Measurements from ENCODE around the gene NKD1.
"Not testable (repeated sequence)": the region's sequence is repeated elsewhere in the genome, so short reads cannot be mapped to it uniquely, and the experiment has no call there.

NKD1 gene

DNA sequence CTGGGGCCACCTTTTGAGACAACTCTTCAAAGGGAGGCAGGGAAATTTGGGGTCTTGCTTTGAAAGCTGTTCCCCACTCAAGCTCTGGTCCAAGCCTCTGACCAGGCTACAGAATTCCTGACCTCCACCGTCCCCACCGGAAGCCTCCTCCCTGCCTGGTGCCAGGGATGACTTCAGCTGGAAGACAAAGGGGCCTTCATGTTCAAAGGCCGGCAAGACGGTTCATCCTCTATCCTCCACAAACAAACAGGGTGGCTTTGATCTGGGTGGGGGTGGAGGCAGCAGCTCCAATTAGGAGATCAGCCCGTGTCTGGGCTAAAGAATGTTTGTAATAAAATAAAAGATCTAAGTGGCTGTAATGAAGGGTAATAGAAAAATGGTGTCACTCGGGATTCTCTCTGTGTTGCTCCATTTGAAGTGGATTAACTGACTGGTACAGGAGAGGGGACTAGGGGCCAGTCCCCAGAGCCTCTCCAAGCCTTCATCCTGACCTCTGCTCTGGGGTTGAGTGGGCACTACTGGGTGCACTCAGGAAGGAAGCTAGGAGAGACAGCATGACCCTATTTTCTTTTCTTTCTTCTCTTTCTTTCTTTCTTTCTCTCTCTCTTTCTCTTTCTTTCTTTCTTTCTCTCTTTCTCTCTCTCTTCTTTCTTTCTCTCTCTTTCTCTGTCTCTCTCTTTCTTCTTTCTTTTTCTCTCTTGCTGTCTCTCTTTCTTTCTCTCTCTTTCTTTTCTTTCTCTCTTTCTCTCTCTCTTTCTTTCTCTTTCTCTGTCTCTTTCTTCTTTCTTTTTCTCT, 27.5 kb upstream of the NKD1 start:
- DNase-seq, result no peak

DNA sequence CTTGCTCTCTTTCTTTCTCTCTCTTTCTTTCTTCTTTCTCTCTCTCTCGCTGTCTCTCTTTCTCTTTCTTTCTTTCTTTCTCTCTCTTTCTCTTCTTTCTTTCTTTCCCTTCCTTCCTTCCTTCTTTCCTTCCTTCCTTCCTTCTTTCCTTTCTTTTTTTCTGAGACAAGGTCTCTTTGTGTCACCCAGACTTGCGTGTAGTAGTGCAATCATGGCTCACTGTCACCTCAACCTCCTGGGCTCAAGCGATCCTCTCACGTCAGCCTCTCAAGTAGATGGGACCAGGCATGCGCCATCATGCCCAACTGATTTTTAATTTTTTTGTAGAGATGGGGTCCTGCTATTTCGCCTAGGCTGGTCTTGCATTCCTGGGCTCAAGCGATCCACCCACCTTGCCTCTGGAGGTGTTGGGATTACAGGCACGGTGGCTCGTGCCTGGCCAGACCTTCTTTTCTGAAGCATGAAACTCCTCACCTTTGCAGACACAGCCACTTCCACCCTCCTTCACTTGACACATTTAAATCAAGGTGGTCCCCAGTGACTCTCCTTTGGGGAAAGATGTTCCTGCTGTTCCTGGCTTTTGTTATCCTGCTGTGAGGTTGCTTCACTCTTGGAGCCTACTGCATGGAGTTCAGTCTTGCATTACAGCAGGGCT, 26.8 kb upstream of the NKD1 start:
- DNase-seq, result no peak

DNA sequence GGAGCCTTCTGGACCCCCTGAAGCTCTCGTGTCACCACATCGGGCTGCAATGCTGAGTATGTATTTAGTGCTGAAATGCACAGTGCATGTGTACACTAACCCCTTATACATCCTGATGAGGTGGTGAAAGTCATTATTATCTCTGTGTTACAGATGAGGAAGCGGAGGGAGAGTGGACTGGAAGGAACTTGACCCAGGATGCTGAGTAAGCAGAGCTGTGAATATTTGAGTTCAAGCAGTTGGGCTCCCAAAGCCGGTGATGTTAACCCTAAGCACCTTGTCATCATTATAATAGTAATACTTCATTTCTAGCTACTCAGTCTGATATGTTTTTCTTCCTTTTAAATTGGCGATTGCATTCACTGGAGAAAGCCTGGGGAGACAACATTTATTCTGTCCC, 25.9 kb upstream of the NKD1 start:
- no peak for DNase-seq

DNA sequence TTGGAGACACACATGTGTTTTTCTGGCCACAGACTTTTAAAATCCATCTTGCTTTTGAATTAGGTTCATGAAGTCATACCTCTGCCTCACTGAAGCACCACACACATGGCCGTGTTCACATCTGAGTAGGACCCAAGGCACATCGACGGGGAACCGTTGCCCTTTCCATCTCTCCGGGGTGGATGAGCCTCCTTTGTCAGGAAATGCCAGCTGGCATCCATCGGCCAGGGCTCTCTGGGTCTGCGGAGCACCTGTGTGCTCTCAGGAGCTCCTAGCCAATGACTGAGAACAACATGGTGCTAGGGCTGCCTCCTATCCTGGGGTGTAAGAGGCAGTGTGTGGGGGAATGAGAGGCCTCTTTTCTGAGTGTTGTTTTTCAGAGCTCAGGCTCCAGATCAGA, 24.5 kb upstream of the NKD1 start:
- no peak for DNase-seq

DNA sequence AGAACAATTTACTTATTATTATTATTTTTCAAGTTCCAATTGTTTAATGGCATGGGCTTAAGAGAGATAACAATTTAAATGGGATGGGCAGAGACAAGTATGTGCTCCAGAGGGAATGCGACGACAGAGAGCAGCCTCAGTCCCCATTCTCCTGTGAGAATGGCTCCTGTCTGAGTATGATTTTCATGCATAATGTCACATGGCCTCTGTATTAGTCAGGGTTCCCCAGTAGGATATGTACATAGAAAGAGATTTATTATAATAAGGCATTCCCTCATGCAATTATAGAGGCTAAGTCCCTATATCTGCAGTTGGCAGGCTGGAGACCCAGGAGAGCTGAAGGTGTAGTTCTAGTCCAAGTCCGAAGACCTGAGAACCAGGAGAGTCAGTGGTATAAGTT, 22.9 kb upstream of the NKD1 start:
- DNase-seq, result no peak

DNA sequence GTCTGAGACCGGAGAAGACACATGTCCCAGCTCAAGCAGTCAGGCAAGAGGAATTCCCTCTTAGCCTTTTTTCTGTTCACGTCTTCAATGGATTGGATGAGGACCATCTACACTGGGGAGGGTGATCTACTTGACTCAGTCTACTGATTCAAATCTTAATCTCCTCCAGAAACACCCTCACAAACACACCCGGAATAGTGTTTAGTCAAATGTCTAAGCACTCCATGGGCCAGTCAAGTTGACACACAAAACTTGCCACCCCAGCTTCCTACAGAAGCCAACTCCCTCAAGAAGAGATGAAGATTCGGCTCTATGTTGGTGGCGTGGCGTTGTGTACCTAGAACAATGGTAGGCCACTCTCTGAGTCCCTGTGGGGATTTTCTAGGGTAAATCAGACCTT, 22.5 kb upstream of the NKD1 start:
- no peak for DNase-seq

DNA sequence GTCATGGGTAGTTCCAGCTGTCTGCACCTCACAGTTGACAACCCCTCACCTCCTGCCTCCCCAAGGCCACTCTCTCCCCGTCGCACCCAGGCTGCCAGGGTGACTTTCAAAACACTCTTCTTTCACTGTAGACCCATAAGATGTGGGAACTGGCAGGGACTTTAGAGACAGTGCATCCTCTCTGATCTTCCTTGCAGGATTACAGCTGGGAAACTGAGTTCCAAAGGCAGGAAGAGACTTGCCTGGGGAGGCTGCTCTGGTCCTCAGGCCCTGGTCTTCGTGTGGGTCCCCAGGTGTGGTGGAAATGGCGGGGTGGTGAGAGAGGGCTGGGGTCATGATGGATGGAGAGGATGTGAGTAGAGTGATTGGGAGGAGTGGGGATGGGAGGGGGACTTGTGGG, 21.9 kb upstream of the NKD1 start:
- DNase-seq, result no peak

DNA sequence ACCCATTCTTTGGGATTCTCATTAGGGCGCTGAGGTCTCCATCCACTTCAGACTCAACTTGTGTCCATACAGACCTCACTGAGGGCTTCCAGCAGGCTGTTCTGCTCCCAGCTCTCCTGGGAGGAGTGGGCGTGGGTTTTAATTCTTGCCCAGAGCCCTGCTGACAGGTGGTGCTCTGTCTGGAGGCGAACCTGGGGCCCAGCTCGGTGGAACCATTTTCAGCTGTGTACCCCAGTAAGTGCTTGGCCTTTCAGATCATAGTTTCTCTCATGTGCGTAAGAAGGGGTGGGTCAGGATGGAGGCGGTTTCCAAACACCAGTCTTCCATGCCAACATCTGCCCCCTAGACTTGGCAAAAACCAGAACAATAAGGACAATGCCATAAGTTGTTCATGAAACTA, 21.4 kb upstream of the NKD1 start:
- no peak for DNase-seq

DNA sequence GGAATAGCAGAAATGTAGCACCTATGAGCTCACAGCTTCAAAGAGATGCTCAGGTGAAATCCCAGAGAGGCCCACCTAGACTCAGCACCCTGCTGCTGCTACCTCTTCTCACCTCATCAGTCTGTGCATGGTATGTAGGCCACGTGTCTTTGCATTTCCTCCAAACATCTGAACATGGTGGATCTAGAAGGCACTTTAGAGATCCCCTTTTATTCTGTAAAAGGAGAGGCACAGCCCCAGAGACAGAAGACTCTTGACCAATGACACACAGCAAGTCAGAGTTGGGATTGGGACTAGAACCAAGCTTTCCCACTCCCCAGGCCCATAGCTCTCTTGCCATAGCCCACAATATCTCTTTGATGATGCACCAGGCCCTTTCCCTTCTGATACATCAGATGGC, 19.4 kb upstream of the NKD1 start:
- DNase-seq, result no peak

DNA sequence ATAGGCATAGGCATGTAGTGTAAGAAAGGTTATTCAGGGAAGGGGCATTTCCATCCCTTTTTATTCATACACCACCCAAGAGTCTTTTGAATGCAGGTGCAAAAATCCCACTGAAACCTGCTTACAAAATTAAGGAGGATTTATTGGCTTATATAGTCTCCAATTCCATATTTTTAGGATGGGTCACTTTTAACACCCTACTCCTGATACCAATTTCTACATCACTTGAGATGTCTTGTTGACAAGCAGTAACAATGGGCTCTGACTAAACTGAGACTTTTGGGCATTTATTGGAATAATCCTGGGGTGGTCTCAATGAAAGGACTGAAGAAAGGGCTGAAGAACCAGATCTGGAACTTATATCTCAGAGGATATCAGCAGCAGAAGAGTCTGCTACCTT, 18.9 kb upstream of the NKD1 start:
- no peak for DNase-seq

DNA sequence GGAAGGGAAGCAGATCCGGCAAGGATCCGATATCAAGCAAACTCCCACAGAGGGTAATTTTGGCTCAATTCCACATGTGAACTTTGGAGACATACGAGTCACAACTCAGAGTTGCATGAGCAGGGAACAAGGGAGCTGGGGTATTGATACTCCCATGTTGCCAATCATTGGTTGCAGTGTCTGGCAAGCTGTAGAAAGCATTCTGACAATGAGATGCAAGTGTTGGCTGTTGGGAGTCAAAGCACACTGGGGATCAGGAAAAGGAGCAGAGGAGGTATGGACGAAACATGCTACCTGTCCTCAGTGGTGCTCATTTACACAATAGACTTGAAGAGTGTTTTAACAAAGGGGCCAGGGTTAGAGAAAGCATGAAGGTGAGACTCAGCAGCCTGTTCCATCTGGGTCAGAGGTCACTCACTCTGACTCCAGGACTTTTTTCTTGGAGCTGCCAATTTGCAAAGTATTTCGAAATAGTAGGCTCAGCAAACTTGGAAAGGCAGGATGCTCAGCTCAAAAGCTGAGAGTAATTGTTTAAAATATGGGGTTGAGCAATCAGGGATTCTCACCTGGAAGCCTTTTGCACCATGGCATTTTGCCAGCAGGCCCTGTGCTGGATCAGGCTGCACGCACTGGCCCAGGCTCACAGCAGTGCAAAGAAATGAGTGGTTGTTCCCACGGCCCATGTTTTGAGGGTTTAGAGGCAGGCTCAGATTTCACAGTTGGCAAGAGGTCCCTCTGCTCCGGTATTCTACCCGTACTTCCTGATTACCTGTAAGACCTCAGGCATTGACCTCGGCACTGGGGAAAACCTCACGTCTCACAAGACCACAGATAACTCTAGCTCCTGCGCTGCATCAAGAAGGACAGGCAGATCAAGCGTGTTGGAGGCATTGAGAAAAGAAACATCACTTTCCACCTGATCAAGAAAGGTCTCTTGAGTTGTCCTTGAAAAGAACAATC, 17.6 kb upstream of the NKD1 start:
- no peak for DNase-seq

DNA sequence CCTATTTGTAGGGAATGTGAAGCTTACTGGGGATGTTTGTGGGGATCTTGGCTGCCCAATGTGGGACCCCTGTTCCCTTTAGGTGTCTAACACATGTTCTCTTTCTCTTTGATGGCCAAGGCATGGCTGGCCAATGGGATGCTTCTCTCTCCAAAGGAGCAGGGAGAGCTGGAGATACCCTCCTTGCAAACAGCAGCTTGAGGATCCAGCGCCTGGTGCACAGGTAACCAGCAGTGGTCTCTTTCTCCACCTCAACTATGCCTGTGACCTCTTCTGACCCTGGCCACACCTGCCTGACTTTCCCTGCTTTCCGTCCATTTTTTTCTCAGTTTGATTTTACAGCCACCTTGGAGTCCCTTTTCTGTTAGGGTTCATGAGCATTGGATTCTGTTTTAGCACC, 16.8 kb upstream of the NKD1 start:
- no peak for DNase-seq

DNA sequence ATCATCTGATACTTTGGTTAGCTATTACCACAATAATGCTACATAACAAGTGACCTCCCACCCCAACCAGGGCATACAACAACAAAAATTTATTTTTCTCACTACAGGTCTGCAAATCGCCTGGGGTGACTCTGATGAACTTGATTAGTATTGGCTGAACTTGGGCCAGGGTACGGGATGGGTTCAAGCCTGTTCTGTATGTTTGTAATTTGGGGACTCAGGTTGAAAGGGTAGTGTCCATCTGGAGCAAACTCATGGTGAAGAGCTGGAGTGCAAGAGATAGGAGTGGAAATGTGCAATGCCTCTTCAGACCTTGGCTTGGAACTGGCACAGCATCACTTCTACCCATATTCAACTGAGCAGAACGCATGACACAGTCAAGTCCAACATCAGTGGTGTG, 16.3 kb upstream of the NKD1 start:
- no peak for DNase-seq

DNA sequence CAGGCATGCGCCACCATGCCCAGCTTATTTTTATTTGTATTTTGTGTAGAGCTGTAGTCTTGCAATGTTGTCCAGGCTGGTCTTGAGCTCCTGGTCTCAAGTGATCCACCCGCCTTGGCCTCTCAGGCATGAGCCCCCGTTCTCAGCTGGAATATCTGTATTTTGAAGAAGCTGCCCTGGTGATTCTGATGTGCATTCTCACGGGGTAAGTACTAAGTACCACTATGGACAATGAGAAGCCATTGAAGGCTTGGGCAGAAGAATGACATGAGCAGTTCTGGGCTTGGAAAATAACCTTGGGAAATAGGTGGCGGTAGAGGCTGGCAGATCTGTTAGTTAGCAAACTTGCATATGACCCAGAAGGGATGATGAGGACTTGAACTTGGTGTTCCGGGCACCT, 15.6 kb upstream of the NKD1 start:
- no peak for DNase-seq

DNA sequence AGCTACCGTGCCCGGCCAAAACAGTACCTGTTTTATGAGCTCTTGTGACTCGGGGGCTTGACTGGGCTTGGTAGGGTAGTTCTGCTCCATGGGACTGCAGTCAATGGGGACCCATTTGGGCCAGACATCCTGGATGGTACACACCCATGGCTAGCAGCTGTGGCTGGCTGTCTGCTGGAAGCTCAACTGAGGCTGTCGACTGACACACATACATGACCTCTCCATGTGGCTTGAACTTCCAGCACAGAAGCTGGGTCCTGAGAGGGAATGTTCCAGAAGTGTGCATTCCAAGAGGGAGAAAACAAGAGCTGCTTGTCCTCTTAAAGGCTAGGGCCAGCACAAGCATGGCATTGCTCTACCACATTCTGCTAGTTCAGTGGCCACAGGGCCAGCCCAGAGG, 14.9 kb upstream of the NKD1 start:
- no peak for DNase-seq

DNA sequence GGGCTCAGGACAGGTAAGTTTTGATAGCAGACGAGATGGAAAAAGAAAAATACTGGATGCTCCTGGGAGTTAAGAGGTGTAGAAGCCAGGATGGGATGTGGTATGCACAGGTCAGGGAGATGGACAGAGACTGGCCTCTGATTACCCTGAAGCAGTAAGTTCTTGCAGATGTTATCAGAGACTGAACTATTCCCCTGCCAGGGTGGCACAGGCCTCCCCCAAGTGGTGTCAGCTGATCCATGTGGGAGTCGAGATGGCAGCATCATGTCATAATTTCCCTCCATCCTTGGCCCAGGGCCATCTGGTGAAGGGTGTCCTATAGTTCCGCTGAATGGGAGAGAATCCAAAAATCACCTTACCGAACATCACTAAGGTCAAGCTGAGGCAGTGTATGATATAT, 14.1 kb upstream of the NKD1 start:
- no peak for DNase-seq

DNA sequence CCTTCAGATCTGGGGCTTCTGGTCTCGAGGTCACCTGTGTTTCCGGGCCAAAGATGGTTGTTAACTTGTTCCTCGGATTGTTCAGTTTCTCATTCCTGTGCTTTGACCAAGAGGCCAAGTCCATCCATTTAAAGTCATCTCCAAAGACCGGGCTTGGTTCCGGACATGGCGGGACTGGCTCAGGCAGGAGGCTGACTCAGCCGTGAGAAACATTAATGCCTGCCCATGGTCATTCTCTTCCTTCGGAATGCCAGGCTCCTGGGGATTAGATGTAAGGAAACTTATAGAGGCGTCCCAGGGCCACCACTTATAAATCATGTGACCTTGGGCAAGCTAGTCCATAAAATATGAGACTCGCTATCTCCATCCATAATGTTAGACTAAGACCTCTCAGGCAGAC, 13.6 kb upstream of the NKD1 start:
- DNase-seq, result no peak

DNA sequence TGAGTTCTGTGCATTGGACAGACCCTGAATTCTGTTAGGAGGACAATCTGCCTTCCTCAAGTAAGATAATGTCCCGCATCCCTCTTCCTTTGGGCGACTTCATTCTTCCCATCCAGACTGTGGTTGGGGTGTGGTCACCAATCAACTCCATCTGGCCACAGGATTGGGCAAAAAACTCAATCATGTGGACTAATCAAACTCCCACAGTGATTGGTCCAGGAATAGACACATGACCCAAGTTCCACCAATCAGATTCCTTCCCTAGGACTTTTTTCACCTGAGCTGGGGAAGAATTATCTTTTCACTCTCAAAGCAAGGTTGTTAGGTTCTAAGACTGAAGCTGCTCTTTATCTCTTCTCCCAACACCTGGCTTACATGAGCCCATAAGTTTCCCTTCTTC, 13.2 kb upstream of the NKD1 start:
- no peak for DNase-seq

DNA sequence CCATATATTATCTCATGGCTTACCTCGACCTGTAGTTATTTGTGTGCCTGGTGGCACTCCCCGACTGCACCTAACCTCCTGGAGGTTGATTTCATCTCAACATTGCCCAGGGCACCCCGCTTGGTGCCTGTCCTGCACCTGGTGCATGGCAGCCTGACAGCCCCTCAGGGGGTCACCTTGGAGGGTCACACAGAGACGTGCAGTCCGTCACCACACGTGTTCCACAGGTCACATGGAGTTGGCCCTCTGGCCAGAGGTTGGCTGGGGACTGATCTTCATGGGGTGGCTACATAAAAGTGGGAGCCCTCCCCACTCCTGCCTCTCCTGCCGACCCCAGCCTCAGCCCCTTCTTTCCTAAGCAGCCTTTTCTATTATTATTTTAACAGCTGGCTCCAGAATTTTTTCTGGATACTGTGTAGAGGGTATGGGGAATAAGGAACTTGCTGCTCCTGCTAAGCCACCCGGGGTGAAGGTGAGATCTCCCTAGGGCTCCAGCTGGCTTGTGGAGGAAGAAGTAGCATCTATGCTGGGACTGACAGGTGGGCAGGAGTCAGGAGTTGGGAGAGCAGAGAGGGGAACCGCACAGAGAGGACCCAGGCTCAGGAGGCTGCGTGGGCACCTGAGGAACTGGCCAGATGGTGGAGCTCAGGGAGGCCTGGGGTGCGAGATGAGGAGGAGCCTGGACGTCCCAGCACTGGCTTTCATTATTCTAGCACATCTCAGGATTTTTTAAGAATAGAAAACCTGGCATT, 12.5 kb upstream of the NKD1 start:
- DNase-seq, result no peak

DNA sequence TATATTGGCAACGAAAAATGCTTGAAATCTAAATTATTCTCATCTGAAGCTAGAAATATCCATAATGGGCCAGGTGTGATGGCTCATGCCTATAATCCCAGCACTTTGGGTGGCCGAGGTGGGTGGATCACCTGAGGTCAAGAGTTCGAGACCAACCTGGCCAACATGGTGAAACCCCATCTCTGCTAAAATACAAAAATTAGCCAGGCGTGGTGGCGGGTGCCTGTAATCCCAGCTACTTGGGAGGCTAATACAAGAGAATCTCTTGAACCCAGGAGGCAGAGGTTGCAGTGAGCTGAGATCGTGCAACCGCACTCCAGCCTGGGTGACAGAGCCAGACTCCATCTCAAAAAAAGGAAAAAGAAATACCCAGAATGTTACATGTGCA, 11.9 kb upstream of the NKD1 start:
- not testable (repeated sequence) for DNase-seq

DNA sequence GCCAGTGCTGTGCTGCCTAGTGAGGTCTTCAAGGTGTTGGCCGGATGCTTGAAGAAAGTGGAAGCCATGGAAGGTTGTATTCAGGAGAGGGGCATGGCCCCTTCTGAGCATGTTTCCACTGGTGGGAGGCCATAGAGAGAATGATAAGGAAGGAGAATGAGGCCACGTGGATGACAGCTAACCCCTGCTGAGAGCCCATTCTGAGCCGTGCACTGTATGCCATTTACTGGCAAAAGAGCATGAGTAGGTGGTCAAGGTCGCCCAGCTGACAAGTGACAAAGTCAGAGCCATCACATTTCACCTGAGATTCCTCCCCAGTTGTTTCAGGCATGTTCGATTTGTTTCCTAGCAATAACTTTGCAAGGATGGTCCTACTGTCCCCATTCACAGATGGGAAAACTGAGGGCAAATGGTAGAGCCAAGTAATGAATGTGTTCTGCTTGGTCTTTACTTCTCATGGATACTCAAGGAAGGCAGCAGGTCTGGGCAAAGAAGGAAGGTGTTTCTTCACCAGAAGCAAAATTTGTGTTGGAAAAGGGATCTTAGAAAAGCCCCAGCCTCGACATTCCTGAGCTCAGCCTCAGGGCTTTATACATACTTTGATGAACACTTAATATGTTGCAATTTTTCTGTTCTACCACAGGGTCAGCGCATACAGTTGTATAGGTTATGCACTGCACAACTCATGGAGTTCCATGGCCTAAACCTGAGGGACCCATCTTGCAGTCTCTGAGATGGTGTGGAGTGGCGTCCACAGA, 10.5 kb upstream of the NKD1 start:
- no peak for DNase-seq

DNA sequence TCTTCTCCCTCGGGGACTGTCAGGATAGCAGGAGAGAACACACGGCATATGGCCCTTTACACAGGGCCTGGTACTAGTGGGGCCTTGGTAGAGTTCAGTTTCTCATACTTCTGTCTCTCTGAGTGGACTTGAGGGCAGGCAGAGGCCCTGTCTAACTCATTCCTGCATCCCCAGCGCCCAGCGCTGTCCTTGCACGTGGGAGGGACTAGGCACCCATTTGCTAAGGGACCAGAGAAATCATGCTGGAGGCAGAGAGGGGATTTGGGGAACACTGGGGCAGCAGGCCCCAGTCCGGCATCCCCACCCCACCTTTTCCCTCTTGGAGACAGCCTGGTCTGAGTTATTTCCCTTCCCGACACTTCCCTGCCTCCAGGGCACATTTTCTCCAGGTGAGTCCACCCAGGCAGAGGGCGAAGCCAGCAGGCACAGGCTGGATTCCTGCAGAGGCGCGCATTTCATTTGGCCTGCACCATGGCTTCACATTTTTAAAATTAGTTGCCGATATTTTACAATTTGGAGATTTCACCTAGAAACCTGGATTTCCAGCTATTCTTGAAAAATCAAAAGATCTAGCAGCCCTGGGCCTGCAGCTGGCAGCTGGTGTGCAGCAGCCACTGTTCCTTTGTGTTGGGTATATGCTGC, 9.7 kb upstream of the NKD1 start:
- DNase-seq, result no peak
